GM23248 (cell line): Measurements from ENCODE around the gene RASA3. TPM values are rescaled to one million over a fixed set of nuclear protein-coding genes. Genes with fewer than 3 reads are reported as not detected.
A peak's percentile ranks its signal among the peaks of the same experiment; 100 is the strongest.
"Not testable (repeated sequence)": the region's sequence is repeated elsewhere in the genome, so short reads cannot be mapped to it uniquely, and the experiment has no call there.

Experiments
- DNase-seq: peaks from one replicate; pipeline ENCODE4 v3.0.0-alpha.2; 2015
- H2AFZ ChIP-seq: fragments of 200-600 bp; sonication (generic); 2 replicates; pipeline ENCODE4 v1.6.1; 2016; ENCODE audit warnings: antibody characterized with exemption
- H3F3A ChIP-seq: fragments of 200-600 bp; sonication (generic); 2 replicates; pipeline ENCODE4 v1.6.1; 2016; ENCODE audit warnings: mild to moderate bottlenecking, antibody characterized with exemption, mixed run types; ENCODE audit not compliant: insufficient read depth
- H3K27ac ChIP-seq: fragments of 200-600 bp; sonication (generic); 2 replicates; pipeline ENCODE4 v1.5.1; 2016; ENCODE audit warnings: mild to moderate bottlenecking
- H3K27me3 ChIP-seq: fragments of 200-600 bp; sonication (generic); replicated peaks from 2 replicates; pipeline ENCODE4 v1.6.1; 2016; ENCODE audit warnings: mild to moderate bottlenecking; ENCODE audit not compliant: insufficient read depth
- H3K36me3 ChIP-seq: fragments of 200-600 bp; sonication (generic); 2 replicates; pipeline ENCODE4 v1.6.1; 2016; ENCODE audit warnings: low read depth, mild to moderate bottlenecking
- H3K4me1 ChIP-seq: fragments of 200-600 bp; sonication (generic); 2 replicates; pipeline ENCODE4 v1.6.1; 2016; ENCODE audit warnings: mild to moderate bottlenecking; ENCODE audit not compliant: insufficient read depth
- H3K4me2 ChIP-seq: fragments of 200-600 bp; sonication (generic); one replicate; pipeline ENCODE4 v1.6.1; 2016; ENCODE audit warnings: mild to moderate bottlenecking; ENCODE audit not compliant: unreplicated experiment
- H3K4me3 ChIP-seq: fragments of 200-600 bp; sonication (generic); 2 replicates; pipeline ENCODE4 v1.5.1; 2016; ENCODE audit warnings: mild to moderate bottlenecking
- H3K79me2 ChIP-seq: fragments of 200-600 bp; sonication (generic); 2 replicates; pipeline ENCODE4 v1.6.1; 2016; ENCODE audit warnings: mild to moderate bottlenecking; ENCODE audit not compliant: insufficient read depth
- H3K9ac ChIP-seq: fragments of 200-600 bp; sonication (generic); 2 replicates; pipeline ENCODE4 v1.6.1; 2016; ENCODE audit warnings: mild to moderate bottlenecking
- H3K9me2 ChIP-seq: fragments of 200-600 bp; sonication (generic); 2 replicates; pipeline ENCODE4 v1.6.1; 2016; ENCODE audit warnings: mixed run types, mild to moderate bottlenecking, moderate library complexity; ENCODE audit not compliant: insufficient read depth
- H3K9me3 ChIP-seq: fragments of 200-600 bp; sonication (generic); one replicate; pipeline ENCODE4 v1.6.1; 2017; ENCODE audit warnings: low read depth
- H4K20me1 ChIP-seq: fragments of 200-600 bp; sonication (generic); 2 replicates; pipeline ENCODE4 v1.6.0; 2016; ENCODE audit not compliant: insufficient read depth
- EZH2 ChIP-seq: fragments of 200-600 bp; sonication (generic); IDR thresholded peaks from 2 replicates; pipeline ENCODE4 v1.6.1; 2018; ENCODE audit warnings: antibody characterized with exemption, mild to moderate bottlenecking; ENCODE audit not compliant: insufficient read depth, poor library complexity, severe bottlenecking
- EZH2phosphoT487 ChIP-seq: fragments of 200-600 bp; sonication (generic); IDR thresholded peaks from 2 replicates; pipeline ENCODE4 v1.6.1; 2018; ENCODE audit warnings: antibody characterized with exemption, moderate library complexity, mild to moderate bottlenecking, low read depth; ENCODE audit not compliant: insufficient read depth
- WGBS, 2 experiments: methylation state at CpG; one replicate each; pipeline ENCODE4 v1.1.6; 2015 to 2017; ENCODE audit warnings: low lambda C conversion rate in 2 of 2, low coverage in 1 of 2; ENCODE audit errors: missing lambda C conversion rate in 2 of 2; 5-methylcytosine and 5-hydroxymethylcytosine counted together
- in situ Hi-C: fragments of 300-500 bp; cut with MboI; formaldehyde crosslinking; loops from 2 replicates; pipeline ENCODE4 v1.15.0; 2020
- polyA plus RNA-seq: library from polyadenylated mRNA; unstranded; fragments of >200 nt; fragmentation: Nextera tagmentation; extraction: Ambion mirVana; gene quantifications from 2 replicates; pipeline ENCODE4 v1.2.1, GENCODE V29; 2016
- total RNA-seq: library from RNA; depleted of rRNA; stranded (reverse); fragments of >200 nt; shearing (Covaris generic); gene quantifications from 2 replicates; pipeline ENCODE4 v1.2.3, GENCODE V29; 2014

Gene RASA3
- total and polyA plus RNA-seq, 2 experiments from 2014 or later, result 34.3 to 36.7 TPM

DNA sequence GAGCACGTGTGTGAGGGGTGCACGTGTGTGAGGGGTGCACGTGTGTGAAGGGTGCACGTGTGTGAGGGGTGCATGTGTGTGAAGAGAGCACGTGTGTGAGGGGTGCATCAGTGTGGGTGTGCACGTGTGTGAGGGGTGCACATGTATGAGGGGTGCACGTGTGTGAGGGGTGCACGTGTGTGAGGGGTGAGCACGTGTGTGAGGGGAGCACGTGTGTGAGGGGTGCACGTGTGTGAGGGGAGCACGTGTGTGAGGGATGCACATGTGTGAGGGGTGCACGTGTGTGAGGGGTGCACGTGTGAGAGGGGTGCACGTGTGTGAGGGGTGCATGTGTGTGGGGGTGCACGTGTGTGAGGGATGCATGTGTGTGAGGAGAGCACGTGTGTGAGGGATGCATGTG lies 15.7 kb downstream of the RASA3 start:
- Histone ChIP-seq H3K79me2 (peaks cover 79% of the 10 kb centered on the region), H3K4me1 (peaks cover 49% of the 10 kb centered on the region), H3K4me2 (no peak overlapping the region), H3K9ac (no peak overlapping the region), H3K4me3 (no peak overlapping the region), H4K20me1 (no peaks in the 10 kb centered on the region), H3K36me3 (no peaks in the 10 kb centered on the region), H2AFZ (no peak overlapping the region), H3K9me2 (no peaks in the 10 kb centered on the region), H3K27me3 (no peaks in the 10 kb centered on the region), H3K9me3 (no peaks in the 10 kb centered on the region), H3F3A (peaks cover 33% of the 10 kb centered on the region), H3K27ac (0 out of 2 replicates have a peak overlapping the region, but pooled peaks have one; percentile 87)
- in situ Hi-C loops, result no loop called here
- TF ChIP-seq EZH2, result no peak
- no peak for TF ChIP-seq EZH2phosphoT487
- DNase-seq, result no peak
- 76 to 93% methylated on average over 5 to 17 of the region's 17 CpGs for WGBS, 2 experiments

GRCh38 chr13:114115796-114116195 lies 16.6 kb downstream of the RASA3 start:
- 89 to 94% methylated on average over 13 of the region's 13 CpGs for WGBS, 2 experiments
- in situ Hi-C loops, result no loop called here
- Histone ChIP-seq H3K79me2 (peaks cover 76% of the 10 kb centered on the region), H3K36me3 (no peaks in the 10 kb centered on the region), H4K20me1 (no peaks in the 10 kb centered on the region), H3K4me1 (peaks cover 50% of the 10 kb centered on the region), H3F3A (peaks cover 33% of the 10 kb centered on the region), H2AFZ (no peak overlapping the region), H3K9ac (peak overlapping the region; percentile 45; the same call in 1 of the 2 replicates), H3K4me3 (no peak overlapping the region), H3K9me3 (no peaks in the 10 kb centered on the region), H3K27ac (peak overlapping the region; percentile 87), H3K27me3 (no peaks in the 10 kb centered on the region), H3K9me2 (no peaks in the 10 kb centered on the region), H3K4me2 (peak overlapping the region; percentile 41)
- TF ChIP-seq EZH2phosphoT487 (no peak), EZH2 (no peak)
- no peak for DNase-seq

DNA sequence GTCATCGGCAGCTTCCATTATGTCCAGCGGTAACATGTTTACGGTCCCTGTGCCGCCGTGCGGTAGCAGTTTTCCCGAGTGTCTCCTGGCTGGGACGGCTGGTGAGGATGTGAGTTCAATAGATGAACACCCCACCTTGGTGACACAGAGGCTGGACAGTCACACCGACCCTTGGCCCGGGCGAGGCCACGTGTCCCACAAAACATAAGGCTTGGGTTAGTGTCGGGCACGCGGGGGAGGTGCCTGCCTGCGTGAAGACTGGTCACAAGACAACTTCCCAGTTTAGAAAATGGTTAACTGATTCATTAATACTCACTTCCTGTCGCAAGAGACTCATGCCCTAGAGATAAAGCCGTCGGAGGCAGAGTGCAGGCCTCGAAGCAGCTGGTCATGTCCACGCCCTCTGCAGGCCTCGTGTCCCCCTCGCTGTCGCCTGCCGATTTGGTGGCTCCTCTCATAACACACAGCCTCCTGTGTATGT lies 17.2 kb downstream of the RASA3 start:
- Histone ChIP-seq H3K27ac (peak overlapping the region; percentile 87), H3K27me3 (no peaks in the 10 kb centered on the region), H3K4me3 (no peak overlapping the region), H4K20me1 (no peaks in the 10 kb centered on the region), H3K9me3 (no peaks in the 10 kb centered on the region), H3K4me2 (peak overlapping the region; percentile 45), H3F3A (peaks cover 33% of the 10 kb centered on the region), H2AFZ (no peak overlapping the region), H3K9ac (peak overlapping the region; percentile 60), H3K79me2 (peaks cover 76% of the 10 kb centered on the region), H3K9me2 (no peaks in the 10 kb centered on the region), H3K36me3 (no peaks in the 10 kb centered on the region), H3K4me1 (peaks cover 49% of the 10 kb centered on the region)
- TF ChIP-seq EZH2phosphoT487, result no peak
- no peak for TF ChIP-seq EZH2
- peak; percentile 90 for DNase-seq
- in situ Hi-C loops, result no loop called here
- 38 to 46% methylated on average over 25 of the region's 25 CpGs for WGBS, 2 experiments

- H3K9ac ChIP-seq, result peak overlapping the region; percentile 60
- H3K9me2 ChIP-seq, H3K4me3 ChIP-seq, H4K20me1 ChIP-seq, H3K27me3 ChIP-seq, DNase-seq, H3K9me3 ChIP-seq, H3K36me3 ChIP-seq, H2AFZ ChIP-seq, in situ Hi-C loops: not testable (repeated sequence)
- peak overlapping the region; percentile 45 for H3K4me2 ChIP-seq
- peaks cover 79% of the 10 kb centered on the region for H3K79me2 ChIP-seq
- H3K4me1 ChIP-seq, result peaks cover 49% of the 10 kb centered on the region
- H3K27ac ChIP-seq, result peak overlapping the region; percentile 87
- 86 to 89% methylated on average over 12 of the region's 12 CpGs for WGBS, 2 experiments
- H3F3A ChIP-seq, result peaks cover 33% of the 10 kb centered on the region
These were observed 17.8 kb downstream of the RASA3 start for GRCh38 chr13:114114666-114115065.
